Stimulated activated CD4-positive, alpha-beta T cell treated with anti-CD3 and anti-CD28 coated beads, Interleukin-4, amount 100 ng/mL, for 1 hour (primary cell): ENCODE results near the gene HSF2BP.
"Not testable (repeated sequence)": the region's sequence is repeated elsewhere in the genome, so short reads cannot be mapped to it uniquely, and the experiment has no call there.

Source experiments
- DNase-seq: peaks from one replicate; pipeline ENCODE4 v3.0.0-alpha.2; 2020

HSF2BP gene

GRCh38 chr21:43659136-43660000, at the start of gene HSF2BP, which contains the start of gene RRP1B:
TSS of gene HSF2BP (minus strand) at chr21:43659488. CDS start at chr21:43658096, 1,392 bp downstream.
TSS of gene RRP1B (plus strand) at chr21:43659560. CDS start at chr21:43659665, 105 bp downstream.
- peak; percentile 82 for DNase-seq

DNA sequence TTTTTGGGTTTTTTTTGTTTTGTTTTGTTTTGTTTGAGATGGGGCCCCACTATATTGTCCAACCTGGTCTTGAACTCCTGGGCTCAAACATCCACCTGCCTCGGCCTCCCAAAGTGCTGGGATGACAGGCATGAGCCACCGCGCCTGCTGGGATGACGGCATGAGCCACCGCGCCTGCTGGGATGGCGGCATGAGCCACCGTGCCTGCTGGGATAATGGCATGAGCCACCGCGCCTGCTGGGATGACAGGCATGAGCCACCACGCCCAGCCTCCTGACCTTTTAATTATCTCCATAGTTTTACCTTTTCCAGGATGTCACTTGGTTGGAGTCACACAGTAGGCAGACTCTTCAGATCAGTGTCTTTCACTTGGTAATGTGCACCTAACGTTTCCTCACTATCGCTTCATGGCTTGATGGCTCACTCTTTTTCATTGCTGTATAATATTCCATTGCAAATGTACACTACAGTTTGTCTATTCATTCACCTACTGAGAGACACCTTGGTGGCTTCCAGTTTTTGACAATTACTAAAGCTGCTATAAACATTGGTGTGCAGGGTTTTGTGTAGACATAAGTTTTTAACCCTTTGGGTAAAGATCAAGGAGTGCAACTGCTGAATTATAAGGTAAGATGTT, 49.6 kb upstream of the HSF2BP start:
- no peak for DNase-seq

- no peak for DNase-seq
Observed at GRCh38 chr21:43707462-43707861, 48.2 kb upstream of the HSF2BP start.

GRCh38 chr21:43703035-43703880, 44.0 kb upstream of the HSF2BP start:
- peak; percentile 20 for DNase-seq

GRCh38 chr21:43702785-43703034, 43.4 kb upstream of the HSF2BP start:
- DNase-seq: no peak

GRCh38 chr21:43701936-43702784, 42.9 kb upstream of the HSF2BP start:
- DNase-seq: no peak

DNA sequence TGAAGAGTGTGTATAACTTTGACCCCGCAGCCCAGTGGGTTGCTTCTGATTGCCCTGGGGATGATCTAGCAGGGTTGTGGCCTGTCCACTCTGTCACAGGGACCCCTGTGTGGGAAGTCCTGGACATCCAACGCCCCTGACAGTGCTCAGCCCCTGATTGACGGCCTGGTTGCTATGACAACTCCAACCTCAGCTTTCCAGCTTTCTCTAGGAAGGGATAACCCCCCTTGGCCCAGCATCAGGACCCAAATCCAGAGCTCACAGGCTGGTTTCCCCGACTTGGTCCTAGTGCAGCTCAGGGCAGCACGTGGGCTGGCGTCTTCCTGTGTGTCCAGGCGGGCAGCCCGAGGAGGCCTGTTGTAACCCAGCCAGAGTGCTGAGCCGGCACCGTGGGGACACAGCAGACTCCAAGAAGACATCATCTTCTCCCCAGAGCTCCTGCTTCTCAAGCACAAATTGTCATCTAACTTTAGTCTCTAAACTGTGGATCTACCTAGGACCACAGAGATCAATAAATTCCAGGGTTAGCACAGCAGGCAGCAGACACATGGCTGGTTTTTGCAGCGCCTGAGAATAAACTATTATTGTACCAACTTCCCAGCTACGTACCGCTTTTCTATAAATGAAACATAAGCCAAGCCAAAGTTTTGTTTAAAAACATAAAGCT, 40.8 kb upstream of the HSF2BP start:
- no peak for DNase-seq

DNA sequence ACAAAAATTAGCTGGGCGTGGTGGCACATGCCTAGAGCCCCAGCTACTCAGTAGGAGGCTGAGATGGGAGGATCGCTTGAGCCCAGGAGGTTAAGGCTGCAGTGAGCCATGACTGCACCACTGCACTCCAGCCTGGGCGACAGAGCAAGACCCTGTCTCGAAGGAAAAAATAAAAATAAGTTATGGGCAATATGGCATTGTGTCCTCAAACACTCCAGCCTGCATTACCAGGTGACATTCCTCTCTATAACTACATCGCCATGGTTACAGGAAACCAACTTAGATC, 40.1 kb upstream of the HSF2BP start:
- not testable (repeated sequence) for DNase-seq

- DNase-seq: no peak
Observed at GRCh38 chr21:43697758-43698643, 38.7 kb upstream of the HSF2BP start.

DNA sequence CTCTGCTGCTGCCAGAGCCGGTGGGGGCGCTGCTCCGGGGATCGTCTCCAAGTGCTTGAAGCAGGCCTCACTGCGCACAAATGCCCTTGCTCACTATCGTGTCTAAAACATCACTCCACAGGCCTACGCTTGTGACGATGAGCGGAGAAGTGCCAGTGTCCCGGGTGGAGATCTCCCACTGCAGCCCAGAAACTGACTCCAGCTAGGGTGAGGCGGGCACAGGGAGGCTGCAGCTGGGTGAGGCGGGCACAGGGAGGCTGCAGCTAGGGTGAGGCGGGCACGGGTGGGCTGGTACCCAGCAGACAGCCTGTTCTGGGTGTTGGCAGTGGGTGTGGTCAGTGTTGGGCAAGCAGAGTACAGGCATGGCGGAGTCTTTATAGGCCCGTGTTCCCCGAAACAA, 36.9 kb upstream of the HSF2BP start:
- DNase-seq: no peak

DNA sequence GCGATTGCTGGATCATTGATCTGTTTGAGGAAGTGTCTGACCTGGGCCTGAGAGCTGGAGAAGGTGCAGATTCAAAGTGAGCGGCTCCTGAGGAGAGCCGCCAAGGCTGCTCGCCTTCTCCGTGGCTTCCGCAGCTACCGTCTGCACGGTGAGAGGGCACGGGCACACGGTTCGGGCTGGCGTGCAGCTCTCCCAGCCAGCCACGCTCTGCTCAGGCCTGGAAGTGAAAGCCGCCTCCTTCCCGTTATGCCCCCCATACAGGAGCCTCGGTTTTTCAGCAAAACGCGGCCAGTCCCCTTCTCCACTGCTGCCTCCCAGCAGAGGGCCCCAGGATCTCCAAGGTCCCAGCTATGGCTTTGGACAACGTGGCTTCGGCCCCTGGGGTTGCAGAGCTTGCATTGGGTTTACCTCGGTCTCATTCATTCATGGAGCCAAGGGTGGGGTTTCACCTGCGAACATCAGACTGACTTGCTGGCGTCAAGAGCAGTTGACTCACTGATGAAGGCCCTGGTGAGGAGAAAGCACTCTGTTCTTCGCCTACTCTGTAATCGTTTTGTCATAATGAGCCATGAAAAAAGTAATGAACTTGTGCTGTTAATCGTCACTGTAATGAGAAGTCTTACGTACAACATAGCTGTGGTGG, 35.3 kb upstream of the HSF2BP start:
- DNase-seq: no peak

DNA sequence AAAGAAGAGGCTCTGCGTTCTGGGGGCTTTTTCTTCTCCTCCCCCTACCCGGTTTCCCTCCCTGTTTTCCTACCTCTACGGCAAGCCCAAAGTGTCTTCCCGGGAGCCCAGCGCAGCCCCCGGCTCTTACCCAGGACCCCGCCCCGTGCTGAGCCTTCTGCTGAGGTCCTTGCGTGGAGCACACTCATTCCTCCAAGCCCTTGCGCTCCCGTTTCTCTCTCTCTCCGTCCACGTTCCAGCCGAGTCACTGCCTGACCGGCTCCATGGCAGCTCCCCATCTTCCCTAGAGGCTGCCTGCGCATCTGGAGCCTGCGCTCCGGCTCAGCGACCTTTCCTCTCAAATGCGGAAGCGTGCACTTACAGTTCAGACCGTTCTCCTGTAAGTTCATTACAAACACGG, 34.7 kb upstream of the HSF2BP start:
- no peak for DNase-seq

- DNase-seq: no peak
Observed at GRCh38 chr21:43692949-43693348, 33.7 kb upstream of the HSF2BP start.

DNA sequence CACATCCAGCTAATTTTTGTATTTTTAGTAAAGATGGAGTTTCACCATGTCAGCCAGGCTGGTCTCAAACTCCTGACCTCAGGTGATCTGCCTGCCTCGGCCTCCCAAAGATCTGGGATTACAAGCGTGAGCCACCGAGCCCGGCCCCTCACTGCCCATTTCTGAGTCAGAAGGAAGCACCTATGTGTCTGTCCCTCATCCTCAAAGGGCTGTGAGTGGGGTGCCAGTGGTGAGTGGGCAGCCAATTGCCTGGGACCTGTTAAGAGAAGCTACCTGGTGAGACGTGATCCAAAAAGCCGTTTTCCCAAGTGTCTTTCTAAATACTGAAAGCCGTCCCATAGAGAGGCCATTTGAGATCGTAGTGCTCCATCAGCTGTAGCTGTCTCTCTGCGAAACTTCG, 32.5 kb upstream of the HSF2BP start:
- no peak for DNase-seq

- DNase-seq: no peak
Observed at GRCh38 chr21:43691086-43691795, 32.0 kb upstream of the HSF2BP start.

GRCh38 chr21:43690346-43690745, 31.1 kb upstream of the HSF2BP start:
- no peak for DNase-seq

DNA sequence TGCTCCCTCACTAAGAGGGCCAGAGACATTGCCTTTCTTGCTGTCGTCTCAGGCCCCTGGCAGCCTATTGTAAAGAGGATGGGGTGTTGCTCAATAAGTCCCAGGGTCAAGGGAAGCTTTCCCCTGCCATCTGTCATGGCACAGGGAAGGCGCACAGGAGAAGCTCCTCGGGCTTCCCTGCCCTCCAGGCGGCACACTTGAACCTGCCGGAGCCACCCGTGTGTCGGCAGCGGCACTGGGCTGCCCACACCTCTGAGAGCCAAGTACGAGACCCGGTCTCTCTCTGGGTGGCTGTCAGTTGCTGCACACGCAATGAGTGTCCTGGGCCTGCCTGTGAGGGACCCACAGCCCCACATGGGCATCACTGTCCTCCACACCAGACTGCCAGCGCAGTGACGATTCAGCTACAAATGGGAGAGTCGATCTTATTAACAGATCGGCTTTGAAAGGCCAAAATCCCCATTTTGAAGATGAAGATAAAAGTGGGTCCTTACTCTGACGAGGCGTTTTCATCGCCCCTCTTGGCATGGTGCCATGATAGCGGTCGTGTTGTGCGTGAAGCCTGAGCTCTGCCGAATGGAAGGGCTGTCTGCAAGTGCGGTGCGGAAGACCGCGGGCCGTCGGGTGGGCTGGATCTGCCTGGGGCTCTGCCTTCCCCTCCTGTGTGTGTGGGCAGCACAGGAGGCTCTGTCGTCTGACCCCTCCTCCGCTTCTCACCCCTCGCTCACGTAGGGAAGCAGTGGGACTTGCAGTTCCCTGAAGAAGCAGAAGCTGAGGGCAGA, 30.5 kb upstream of the HSF2BP start:
- no peak for DNase-seq

GRCh38 chr21:43688906-43689305, 29.6 kb upstream of the HSF2BP start:
- DNase-seq: no peak
